Ovary (tissue), 9 donors: Measurements from ENCODE around the gene RHOXF1. TPM values are rescaled to one million over a fixed set of nuclear protein-coding genes. Genes with fewer than 3 reads are reported as not detected.
"Not testable (repeated sequence)": the region's sequence is repeated elsewhere in the genome, so short reads cannot be mapped to it uniquely, and the experiment has no call there.

Source experiments
- DNase-seq, 5 donors: peaks; one replicate each; pipeline ENCODE4 v3.0.0-alpha.2; 2019 to 2020
- H3K27ac ChIP-seq, 2 donors: fragments of 200-600 bp; one replicate each; pipeline versions ENCODE4 v1.5.1 to v1.8.0; 2019 to 2022
- H3K27me3 ChIP-seq: fragments of 200-600 bp; one replicate; pipeline ENCODE4 v1.8.0; 2022
- H3K36me3 ChIP-seq: fragments of 200-600 bp; sonication (generic); one replicate; pipeline ENCODE4 v1.5.1; 2019
- H3K4me1 ChIP-seq: one replicate; pipeline ENCODE4 v1.8.1; 2013; ENCODE audit warnings: mild to moderate bottlenecking, moderate library complexity; ENCODE audit not compliant: insufficient read depth
- H3K4me3 ChIP-seq: fragments of 200-600 bp; sonication (generic); one replicate; pipeline ENCODE4 v1.5.1; 2017
- H3K9me3 ChIP-seq, 2 donors: fragments of 200-600 bp in 1 of 2; sonication (generic) in 1 of 2; one replicate each; pipeline versions ENCODE4 v1.5.1 to v1.8.1; 2013 to 2019; ENCODE audit warnings: mild to moderate bottlenecking in 1 of 2, moderate library complexity in 1 of 2
- EP300 ChIP-seq: sonication (generic); formaldehyde crosslinking; IDR thresholded peaks from one replicate; pipeline ENCODE4 v1.6.1; 2017; ENCODE audit warnings: antibody characterized with exemption
- POLR2A ChIP-seq: fragments of 450-650 bp; IDR thresholded peaks from one replicate; pipeline ENCODE4 v1.6.1; 2017; ENCODE audit warnings: antibody characterized with exemption, mild to moderate bottlenecking, moderate library complexity
- WGBS, 3 donors: extraction: QIAGEN DNeasy Blood & Tissue Kit in 1 of 3; methylation state at CpG; one replicate each; pipeline versions ENCODE4 v1.1.5 to v1.1.7; 2013 to 2017; 5-methylcytosine and 5-hydroxymethylcytosine counted together
- intact Hi-C, 4 donors: fragments of 100-400 bp; cut with DNase I; formaldehyde crosslinking; loops; one replicate each; pipeline versions ENCODE4 v1.11.0 to v1.15.1; 2022 to 2023
- polyA plus RNA-seq, 2 donors: library from polyadenylated mRNA; stranded (reverse); fragments of 200-250 nt in 1 of 2; fragments of 350-450 nt in 1 of 2; fragmentation: Illumina TruSeq in 1 of 2; extraction: RNeasy Lipid Tissue Mini Kit (QIAGEN cat#74804) in 1 of 2; gene quantifications; one replicate each; pipeline ENCODE4 v1.2.3, GENCODE V29; 2013 to 2014
- total RNA-seq, 7 donors: library from RNA; depleted of rRNA in 2 of 7; stranded (reverse); fragments of >200 nt in 2 of 7; fragmentation: NEBNext Ultra II Directional in 3 of 7; extraction: Animal tissue kit (Norgen Biotek cat#: 25700) in 3 of 7; gene quantifications; one replicate each; pipeline versions ENCODE4 v1.1.0 to v1.2.4, GENCODE V29; 2016 to 2023
- TF ChIP-seq, protein P1 (sequence below), 3 donors: fragments of 450-650 bp in 2 of 3; fragments of 200-600 bp in 1 of 3; IDR thresholded peaks; one replicate each; pipeline versions ENCODE4 v1.5.1 to v1.8.0; 2016 to 2022; ENCODE audit warnings: antibody characterized with exemption in 3 of 3, mild to moderate bottlenecking in 1 of 3
- donor health status: DM: no; HTN: no; CAD: no; lungs with moderate emphysema.
- donor health status: DM: no; HTN: no; CAD: no.
- donor health status: Bipolar disorder and iron deficiency.
- donor health status: DM: yes; HTN: yes; CAD: no.
- donor health status: DM: no; HTN: no; CAD: no.
- donor health status: DM: yes; HTN: yes; CAD: no.

RHOXF1 gene
- total and polyA plus RNA-seq, 9 donors: 0.87 to 2.9 (median 1.4) TPM; not detected in 2

DNA sequence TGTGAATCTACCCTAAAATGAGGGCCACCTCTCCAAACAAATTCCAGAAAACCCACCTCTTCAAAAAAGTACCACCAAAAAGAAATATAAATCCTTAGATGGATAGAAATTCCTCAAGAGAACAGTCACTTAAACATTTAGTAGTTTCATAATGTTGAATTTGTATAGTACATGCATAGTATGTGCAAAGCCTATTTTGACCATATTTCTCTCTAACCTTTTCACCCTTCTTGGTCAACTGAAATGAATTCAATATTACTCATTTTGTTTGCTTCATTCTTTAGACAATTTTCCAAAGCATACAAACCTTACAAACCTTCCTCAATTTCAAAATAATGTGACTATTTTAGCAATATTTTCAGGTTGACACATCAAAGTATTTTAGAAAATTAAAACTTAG lies 4.1 kb downstream of the RHOXF1 start:
- no peaks in the 10 kb centered on the region for H3K27me3 ChIP-seq
- no peak overlapping the region for H3K27ac ChIP-seq
- no peaks in the 10 kb centered on the region for H3K4me1 ChIP-seq
- no peak overlapping the region for H3K4me3 ChIP-seq
- TF ChIP-seq, protein P1, sequence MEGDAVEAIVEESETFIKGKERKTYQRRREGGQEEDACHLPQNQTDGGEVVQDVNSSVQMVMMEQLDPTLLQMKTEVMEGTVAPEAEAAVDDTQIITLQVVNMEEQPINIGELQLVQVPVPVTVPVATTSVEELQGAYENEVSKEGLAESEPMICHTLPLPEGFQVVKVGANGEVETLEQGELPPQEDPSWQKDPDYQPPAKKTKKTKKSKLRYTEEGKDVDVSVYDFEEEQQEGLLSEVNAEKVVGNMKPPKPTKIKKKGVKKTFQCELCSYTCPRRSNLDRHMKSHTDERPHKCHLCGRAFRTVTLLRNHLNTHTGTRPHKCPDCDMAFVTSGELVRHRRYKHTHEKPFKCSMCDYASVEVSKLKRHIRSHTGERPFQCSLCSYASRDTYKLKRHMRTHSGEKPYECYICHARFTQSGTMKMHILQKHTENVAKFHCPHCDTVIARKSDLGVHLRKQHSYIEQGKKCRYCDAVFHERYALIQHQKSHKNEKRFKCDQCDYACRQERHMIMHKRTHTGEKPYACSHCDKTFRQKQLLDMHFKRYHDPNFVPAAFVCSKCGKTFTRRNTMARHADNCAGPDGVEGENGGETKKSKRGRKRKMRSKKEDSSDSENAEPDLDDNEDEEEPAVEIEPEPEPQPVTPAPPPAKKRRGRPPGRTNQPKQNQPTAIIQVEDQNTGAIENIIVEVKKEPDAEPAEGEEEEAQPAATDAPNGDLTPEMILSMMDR (IDR thresholded peaks at IDR 0.05): no peak
- TF ChIP-seq EP300 (no peak), POLR2A (no peak)
- H3K36me3 ChIP-seq: no peaks in the 10 kb centered on the region
- intact Hi-C loops: no loop called here
- DNase-seq: no peak
- no peaks in the 10 kb centered on the region for H3K9me3 ChIP-seq

DNA sequence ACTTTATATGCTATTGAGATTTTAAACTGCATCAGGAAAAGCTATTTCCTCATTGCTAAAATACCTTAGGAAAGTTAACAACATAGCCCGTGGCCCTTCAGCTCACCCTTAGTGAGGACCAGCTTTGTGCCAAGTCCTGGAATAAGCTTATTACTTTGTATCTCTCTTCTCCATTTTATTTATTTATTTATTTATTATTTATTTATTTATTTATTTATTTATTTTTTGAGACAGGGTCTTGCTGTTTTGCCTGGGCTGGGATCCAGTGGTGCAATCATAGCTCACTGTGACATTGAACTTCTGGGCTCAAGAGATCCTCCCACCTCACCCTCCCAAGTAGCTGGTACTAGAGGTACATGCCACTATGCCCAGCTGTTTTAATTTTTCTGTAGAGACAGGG lies 6.3 kb downstream of the RHOXF1 start:
- H3K4me3 ChIP-seq: no peak overlapping the region
- H3K9me3 ChIP-seq: no peaks in the 10 kb centered on the region
- no peaks in the 10 kb centered on the region for H3K36me3 ChIP-seq
- no peaks in the 10 kb centered on the region for H3K27me3 ChIP-seq
- TF ChIP-seq, protein P1 (IDR thresholded peaks at IDR 0.05): no peak
- no peak for TF ChIP-seq POLR2A
- no peak for TF ChIP-seq EP300
- 78 to 85% (median 80%) methylated on average over 1 of the region's 1 CpG for WGBS, 3 donors
- intact Hi-C loops: no loop called here
- H3K4me1 ChIP-seq: no peaks in the 10 kb centered on the region
- DNase-seq: no peak
- H3K27ac ChIP-seq: no peak overlapping the region

DNA sequence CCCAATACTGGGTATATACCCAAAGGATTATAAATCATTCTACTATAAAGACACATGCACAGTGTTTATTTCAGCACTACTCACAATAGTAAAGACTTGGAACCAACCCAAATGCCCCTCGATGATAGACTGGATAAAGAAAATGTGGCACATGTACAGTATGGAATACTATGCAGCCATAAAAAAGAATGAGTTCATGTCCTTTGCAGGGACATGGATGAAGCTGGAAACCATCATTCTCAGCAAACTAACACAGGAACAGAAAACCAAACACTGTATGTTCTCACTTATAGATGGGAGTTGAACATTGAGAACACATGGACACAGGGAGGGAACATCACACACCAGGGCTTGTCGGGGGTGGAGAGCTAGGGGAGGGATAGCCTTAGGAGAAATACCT lies 11.0 kb downstream of the RHOXF1 start:
- H3K27me3 ChIP-seq, H3K27ac ChIP-seq, H3K36me3 ChIP-seq, DNase-seq, intact Hi-C loops, H3K4me1 ChIP-seq, H3K4me3 ChIP-seq: not testable (repeated sequence)
- 82 to 91% (median 88%) methylated on average over 2 of the region's 2 CpGs for WGBS, 3 donors
- H3K9me3 ChIP-seq: peaks cover 0 to 12% of the 10 kb centered on the region in 2 donors

DNA sequence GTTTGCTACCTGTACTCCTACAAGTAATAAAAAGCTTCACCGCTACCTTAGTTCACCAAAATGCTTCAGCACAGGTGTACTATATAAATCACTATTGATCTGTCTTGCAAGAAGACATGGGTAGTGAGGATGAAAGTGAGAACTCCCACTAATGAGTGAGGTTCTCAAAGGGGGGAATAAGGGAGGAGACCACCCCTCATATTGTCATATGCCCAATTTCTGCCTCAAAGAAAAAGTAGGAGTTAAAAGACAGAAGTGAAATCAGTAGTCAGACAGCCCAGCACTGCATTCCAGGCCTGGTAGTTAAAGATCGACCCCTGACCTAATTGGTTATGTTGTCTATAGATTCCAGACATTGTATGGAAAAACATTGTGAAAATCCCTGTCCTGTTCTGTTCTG lies 14.7 kb downstream of the RHOXF1 start:
- H3K4me1 ChIP-seq, intact Hi-C loops, H3K4me3 ChIP-seq, DNase-seq, H3K36me3 ChIP-seq, H3K27me3 ChIP-seq, H3K27ac ChIP-seq: not testable (repeated sequence)
- H3K9me3 ChIP-seq: peaks cover 0 to 12% of the 10 kb centered on the region in 2 donors
- WGBS, 3 donors: 76 to 80% (median 76%) methylated on average over 2 of the region's 2 CpGs

DNA sequence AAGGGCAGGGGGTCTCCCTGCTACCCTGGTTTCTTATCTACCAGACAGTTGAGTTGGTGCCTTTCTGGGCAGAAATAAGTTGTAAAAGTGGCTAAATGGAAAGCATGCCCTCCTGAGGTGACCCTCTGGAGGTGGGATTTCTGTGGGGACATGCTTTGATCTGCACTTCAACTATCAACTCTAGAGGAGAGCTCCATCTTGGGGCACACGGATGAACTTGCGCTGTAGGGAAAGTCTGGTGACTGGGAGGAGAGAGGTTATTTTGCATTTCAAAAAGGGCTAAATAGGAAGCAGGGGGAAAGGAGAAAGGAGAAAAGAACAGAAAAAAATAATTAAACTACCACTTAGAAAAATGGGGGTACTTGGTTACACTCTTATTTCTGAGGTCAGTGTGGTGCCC lies 25.5 kb downstream of the RHOXF1 start:
- WGBS, 3 donors: 45 to 70% (median 66%) methylated on average over 2 of the region's 2 CpGs
- intact Hi-C loops: loop anchor here in 1 of 4 donors (10.0 kb wide), 1 partner anchor 125 kb away; no protein-coding TSS in a partner anchor
- no peaks in the 10 kb centered on the region for H3K36me3 ChIP-seq
- no peaks in the 10 kb centered on the region for H3K27me3 ChIP-seq
- no peaks in the 10 kb centered on the region for H3K9me3 ChIP-seq
- no peak overlapping the region for H3K4me3 ChIP-seq
- no peak for TF ChIP-seq EP300
- no peak for DNase-seq
- H3K27ac ChIP-seq: no peak overlapping the region
- no peaks in the 10 kb centered on the region for H3K4me1 ChIP-seq

DNA sequence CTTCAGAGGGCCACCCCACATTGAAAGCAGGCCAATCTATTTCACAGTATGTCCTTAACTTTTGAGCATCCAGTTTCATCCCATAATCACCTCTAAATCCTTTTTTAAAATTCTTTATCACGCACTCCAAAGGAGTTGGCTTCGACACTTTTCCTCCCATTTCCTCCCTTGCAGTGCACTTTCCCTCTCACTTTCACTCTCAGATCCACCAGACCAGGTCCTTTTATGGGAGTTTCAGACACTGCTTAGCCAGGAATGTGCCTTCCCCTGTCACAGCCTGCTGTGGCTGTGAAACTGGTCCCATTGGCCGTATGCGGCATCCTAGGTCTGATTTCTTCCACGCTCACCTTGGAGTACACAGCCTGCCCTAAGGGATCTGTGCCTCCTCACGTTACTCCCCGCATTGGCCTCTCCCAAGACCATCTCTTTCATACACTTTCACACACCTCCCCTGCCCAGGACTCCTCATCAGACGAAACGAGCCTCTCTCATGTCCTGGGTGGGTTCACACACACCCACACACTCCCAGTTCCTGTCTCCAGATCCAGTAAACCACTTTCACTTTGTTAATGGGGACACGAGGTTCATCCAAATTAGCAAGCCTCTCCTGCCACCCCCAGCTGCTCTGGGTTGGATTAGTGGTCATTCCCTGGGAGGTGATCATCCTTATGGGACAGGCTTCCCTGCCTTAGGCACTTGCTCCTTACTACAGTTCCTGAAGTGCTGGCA lies 28.3 kb downstream of the RHOXF1 start:
- intact Hi-C loops: no loop called here
- no peaks in the 10 kb centered on the region for H3K9me3 ChIP-seq
- DNase-seq: peak in 2 of 5 donors; percentile 9 to 17
- no peak for TF ChIP-seq POLR2A
- TF ChIP-seq, protein P1 (IDR thresholded peaks at IDR 0.05): no peak
- no peak for TF ChIP-seq EP300
- no peaks in the 10 kb centered on the region for H3K27me3 ChIP-seq
- no peaks in the 10 kb centered on the region for H3K4me1 ChIP-seq
- peak overlapping the region in 1 of 2 donors; percentile 51 for H3K27ac ChIP-seq
- no peaks in the 10 kb centered on the region for H3K36me3 ChIP-seq
- H3K4me3 ChIP-seq: no peak overlapping the region
- WGBS, 3 donors: 33 to 39% (median 38%) methylated on average over 10 of the region's 10 CpGs

DNA sequence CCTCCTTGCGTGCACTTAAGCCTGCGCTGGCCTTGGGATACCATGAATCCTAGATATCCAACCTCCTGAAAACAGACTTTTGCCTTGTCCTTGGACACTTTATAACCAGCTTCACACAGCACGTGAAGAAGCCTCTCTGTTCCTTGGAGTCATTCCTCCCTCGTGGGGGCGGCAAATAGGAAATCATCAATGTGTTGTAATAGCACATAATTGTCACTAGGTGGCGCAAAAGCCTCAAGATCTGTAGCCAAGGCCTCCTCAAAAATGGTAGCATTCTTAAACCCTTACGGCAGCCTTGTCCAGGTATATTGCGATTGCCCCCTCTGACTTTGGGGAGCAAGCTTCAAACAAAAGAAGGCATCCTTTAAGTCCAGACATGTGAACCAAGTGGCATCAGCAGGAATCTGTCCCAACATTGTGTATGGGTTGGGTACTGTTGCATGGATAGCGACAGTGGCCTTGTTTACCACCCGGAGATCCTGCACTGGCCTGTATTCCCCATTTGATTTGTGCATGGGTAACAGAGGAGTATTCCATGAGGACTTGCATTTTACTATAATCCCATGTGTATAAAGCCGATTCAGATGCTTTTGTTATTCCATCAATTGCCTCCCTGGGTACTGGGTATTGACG lies 30.0 kb downstream of the RHOXF1 start:
- H3K36me3 ChIP-seq, H3K4me3 ChIP-seq, intact Hi-C loops, DNase-seq, H3K9me3 ChIP-seq, H3K27ac ChIP-seq, H3K4me1 ChIP-seq, H3K27me3 ChIP-seq: not testable (repeated sequence)
- WGBS, 3 donors: no CpG with 5 or more reads among the region's 12 CpGs

DNA sequence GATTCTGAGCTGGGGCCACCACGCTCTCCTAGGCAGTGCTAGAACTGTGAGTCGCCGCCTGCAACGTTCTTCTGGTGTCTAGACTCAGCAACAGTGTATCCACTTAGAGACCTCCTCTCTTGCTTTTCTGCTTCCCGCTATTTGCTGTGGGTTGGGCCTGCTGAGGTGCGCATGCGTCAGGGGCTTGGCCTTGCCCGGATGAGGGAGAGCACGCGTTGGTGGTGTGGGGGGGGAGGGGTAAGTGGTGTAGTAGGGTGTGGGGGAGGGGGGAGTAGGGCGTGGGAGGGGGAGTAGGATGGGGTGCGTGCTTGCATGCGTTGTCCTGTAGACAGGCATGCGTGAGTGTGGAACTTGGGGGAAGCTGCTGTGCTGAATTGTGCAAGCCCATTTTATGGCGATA lies 38.1 kb downstream of the RHOXF1 start, which contains the start of gene RHOXF2B:
Gene RHOXF2B (minus strand): TSS at position 101 of the 400 bp plus-strand sequence. CDS start 138 bp downstream, outside the sequence.
- H3K27ac ChIP-seq, intact Hi-C loops, H3K36me3 ChIP-seq, DNase-seq, H3K4me3 ChIP-seq, H3K4me1 ChIP-seq, H3K9me3 ChIP-seq, H3K27me3 ChIP-seq: not testable (repeated sequence)
- WGBS, 3 donors: no CpG with 5 or more reads among the region's 15 CpGs
